Omental fat pad (tissue), 4 donors: ENCODE results near the gene CRELD2. TPM values are rescaled to one million over a fixed set of nuclear protein-coding genes. Genes with fewer than 3 reads are reported as not detected.
A peak's percentile ranks its signal among the peaks of the same experiment; 100 is the strongest.

Source experiments
- ATAC-seq: fragments of 150-250 bp; one replicate; pipeline ENCODE4 v1.9.1; 2016; ENCODE audit warnings: mild to moderate bottlenecking, moderate library complexity; ENCODE audit not compliant: low FRiP score
- DNase-seq: peaks from one replicate; pipeline ENCODE4 v3.0.0-alpha.2; 2019; ENCODE audit warnings: low spot score
- CTCF ChIP-seq, 3 donors: fragments of 450-650 bp; IDR thresholded peaks; one replicate each; pipeline ENCODE4 v1.5.1; 2016 to 2017; ENCODE audit warnings: antibody characterized with exemption in 3 of 3, mild to moderate bottlenecking in 3 of 3, moderate library complexity in 2 of 3
- total RNA-seq, 4 donors: library from RNA; depleted of rRNA; stranded (reverse); fragments of >200 nt; gene quantifications; one replicate each; pipeline ENCODE4 v1.1.0, GENCODE V29; 2016

The CRELD2 gene
- total RNA-seq, 4 donors from 2014 or later: 30.8 to 52.4 (median 39.8) TPM

GRCh38 chr22:49949914-49950292, 31.5 kb downstream of the CRELD2 start:
- TF ChIP-seq CTCF (IDR thresholded peaks at IDR 0.05): no peak
- DNase-seq (no peak), ATAC-seq (no peak)

GRCh38 chr22:49950396-49950994, 32.1 kb downstream of the CRELD2 start:
- DNase-seq (no peak), ATAC-seq (no peak)
- TF ChIP-seq CTCF (IDR thresholded peaks at IDR 0.05): no peak

- no peak for ATAC-seq
- TF ChIP-seq CTCF (IDR thresholded peaks at IDR 0.05): no peak
- DNase-seq: no peak
These were observed 32.7 kb downstream of the CRELD2 start for GRCh38 chr22:49951000-49951677.

GRCh38 chr22:49951678-49951985, 33.2 kb downstream of the CRELD2 start:
- TF ChIP-seq CTCF (IDR thresholded peaks at IDR 0.05): no peak
- ATAC-seq (no peak), DNase-seq (no peak)

GRCh38 chr22:49951986-49952896, 33.8 kb downstream of the CRELD2 start:
- TF ChIP-seq CTCF (IDR thresholded peaks at IDR 0.05): no peak
- DNase-seq: no peak
- peak; percentile 15 for ATAC-seq

GRCh38 chr22:49953027-49953679, 34.7 kb downstream of the CRELD2 start:
- TF ChIP-seq CTCF (IDR thresholded peaks at IDR 0.05): no peak

More at GRCh38 chr22:49953027-49953679, 34.7 kb downstream of the CRELD2 start:
- no peak for DNase-seq
- ATAC-seq: no peak
